GM21526 (cell line): ENCODE results near the gene SLC31A2.
"Not testable (repeated sequence)": the region's sequence is repeated elsewhere in the genome, so short reads cannot be mapped to it uniquely, and the experiment has no call there.

Experiments used
- ATAC-seq: cut with Tn5 transposase; IDR thresholded peaks from one replicate; pipeline ENCODE4 v1.9.1; 2021; ENCODE audit warnings: moderate library complexity; ENCODE audit not compliant: unreplicated experiment, low FRiP score

The SLC31A2 gene, protein sequence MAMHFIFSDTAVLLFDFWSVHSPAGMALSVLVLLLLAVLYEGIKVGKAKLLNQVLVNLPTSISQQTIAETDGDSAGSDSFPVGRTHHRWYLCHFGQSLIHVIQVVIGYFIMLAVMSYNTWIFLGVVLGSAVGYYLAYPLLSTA

DNA sequence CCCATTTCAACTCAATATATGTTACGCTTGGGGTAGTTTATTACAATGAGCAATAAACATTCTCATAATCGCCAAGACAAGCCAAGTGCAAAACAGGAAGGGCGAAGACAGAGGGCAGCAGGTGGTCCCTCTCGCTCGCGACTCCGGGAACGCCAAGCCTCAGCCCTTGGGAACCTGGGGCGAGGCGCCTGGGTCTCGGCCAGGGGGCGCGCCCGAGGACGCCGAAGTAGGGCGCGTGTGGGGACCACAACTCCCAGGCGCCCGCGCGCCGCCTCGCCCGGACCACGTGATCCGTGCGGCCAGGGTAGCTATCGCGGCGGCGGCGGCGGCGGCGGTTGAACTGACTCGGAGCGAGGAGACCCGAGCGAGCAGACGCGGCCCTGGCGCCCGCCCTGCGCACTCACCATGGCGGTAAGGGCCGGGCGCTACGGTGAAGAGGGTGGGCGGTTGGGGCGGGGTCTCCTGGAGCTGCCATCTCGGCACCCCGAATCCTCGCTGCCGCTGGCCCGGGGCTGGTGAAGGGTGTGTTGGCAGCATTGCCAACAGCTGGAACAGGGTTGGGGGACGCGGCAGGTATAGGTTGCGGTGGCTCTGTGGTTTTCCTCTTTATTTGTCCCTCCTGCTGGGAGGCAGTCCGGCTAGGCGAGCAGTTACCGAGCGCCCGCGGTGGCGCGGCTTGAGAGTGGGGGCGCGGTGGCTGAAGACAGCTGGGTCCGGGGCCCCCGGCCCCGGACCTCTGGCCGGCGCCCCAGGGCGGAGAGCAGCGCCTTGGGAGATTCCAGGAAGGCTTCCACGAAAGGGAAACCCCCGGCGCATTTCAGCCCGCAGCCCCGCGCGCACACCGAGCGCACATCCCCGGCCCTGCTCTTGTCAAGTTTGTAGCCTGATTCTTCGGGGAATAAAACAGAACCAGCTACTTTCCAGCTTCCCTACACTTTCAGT, at the start of gene SLC31A2:
Gene SLC31A2 (plus strand): TSS at position 338 of the 942 bp plus-strand sequence. CDS start 68 bp downstream, at position 406.
- peak; percentile 96 for ATAC-seq

DNA sequence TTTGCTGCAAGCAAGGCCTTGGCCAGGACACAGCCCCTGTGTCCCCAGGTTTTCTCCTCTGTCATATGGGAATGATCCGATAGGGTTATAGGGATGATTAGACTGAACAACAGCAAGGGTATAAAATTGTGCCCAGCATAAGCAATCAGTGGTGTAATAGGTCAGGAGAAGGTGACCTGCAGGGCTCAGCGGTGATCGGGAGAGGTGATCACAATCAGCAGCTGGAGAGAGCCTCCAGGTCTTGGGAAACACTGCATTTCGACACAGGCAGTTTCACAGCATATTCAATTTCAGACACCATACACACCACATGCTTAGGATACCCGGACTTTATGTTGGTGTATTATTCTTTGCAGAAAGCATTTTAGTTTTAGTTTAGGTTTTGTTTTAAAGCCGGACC, 45.5 kb upstream of the SLC31A2 start:
- ATAC-seq = not testable (repeated sequence)

DNA sequence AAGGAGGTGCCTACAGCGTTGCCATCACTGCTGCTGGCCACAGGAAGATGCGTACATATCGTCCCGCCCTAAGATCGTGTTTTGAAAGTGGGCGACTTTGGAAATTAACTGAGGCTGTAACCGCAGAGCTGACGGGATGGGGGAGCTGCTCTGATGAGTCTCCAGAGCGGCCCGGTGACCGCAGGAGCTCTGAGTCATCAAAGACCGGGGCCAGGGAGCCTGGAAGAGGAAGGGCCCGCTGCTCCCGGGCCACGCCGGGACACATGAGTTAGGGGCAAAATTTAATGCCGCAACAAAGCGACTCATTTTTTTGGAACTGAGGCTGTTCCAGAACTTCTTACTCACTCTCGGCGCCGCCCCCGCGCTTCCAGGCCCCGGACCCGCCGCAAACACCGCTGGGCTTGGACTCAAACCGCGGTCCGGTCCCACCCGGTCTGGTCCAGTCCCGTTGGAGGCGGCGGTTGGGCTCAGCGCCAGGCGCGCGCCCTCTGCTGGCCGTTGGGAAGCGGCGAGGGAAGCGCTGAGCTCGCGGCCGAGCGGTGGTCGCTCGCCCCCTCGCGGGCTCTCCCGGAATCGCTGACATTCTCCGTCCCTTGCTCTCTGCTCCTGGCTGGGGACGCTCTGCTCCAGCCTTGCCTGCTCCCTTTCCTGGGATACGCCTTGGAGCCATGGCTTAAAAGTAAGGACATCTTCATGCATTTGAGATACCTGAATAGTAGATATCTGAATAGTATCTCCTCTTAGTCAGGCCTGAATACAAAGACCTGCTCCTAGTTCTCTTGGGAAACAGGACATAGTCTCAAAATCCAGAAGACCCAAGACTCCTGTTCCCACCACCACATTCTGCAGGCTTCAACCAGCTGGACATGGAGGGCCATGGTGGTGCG, 39.5 kb upstream of the SLC31A2 start:
- ATAC-seq = peak; percentile 45

DNA sequence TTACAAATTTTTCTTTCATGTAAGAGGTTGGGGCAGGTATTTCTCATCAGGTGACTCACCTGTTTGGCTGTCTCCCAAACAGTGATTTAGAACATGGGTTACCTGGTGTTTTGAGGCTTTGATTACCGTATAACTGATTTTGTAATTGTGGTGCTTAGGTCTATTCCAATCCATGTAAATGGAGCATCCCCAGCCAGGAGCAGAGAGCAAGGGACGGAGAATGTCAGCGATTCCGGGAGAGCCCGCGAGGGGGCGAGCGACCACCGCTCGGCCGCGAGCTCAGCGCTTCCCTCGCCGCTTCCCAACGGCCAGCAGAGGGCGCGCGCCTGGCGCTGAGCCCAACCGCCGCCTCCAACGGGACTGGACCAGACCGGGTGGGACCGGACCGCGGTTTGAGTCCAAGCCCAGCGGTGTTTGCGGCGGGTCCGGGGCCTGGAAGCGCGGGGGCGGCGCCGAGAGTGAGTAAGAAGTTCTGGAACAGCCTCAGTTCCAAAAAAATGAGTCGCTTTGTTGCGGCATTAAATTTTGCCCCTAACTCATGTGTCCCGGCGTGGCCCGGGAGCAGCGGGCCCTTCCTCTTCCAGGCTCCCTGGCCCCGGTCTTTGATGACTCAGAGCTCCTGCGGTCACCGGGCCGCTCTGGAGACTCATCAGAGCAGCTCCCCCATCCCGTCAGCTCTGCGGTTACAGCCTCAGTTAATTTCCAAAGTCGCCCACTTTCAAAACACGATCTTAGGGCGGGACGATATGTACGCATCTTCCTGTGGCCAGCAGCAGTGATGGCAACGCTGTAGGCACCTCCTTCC, 37.9 kb upstream of the SLC31A2 start:
- peak; percentile 54 for ATAC-seq

DNA sequence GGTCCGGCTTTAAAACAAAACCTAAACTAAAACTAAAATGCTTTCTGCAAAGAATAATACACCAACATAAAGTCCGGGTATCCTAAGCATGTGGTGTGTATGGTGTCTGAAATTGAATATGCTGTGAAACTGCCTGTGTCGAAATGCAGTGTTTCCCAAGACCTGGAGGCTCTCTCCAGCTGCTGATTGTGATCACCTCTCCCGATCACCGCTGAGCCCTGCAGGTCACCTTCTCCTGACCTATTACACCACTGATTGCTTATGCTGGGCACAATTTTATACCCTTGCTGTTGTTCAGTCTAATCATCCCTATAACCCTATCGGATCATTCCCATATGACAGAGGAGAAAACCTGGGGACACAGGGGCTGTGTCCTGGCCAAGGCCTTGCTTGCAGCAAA, 32.0 kb upstream of the SLC31A2 start:
- ATAC-seq = not testable (repeated sequence)

DNA sequence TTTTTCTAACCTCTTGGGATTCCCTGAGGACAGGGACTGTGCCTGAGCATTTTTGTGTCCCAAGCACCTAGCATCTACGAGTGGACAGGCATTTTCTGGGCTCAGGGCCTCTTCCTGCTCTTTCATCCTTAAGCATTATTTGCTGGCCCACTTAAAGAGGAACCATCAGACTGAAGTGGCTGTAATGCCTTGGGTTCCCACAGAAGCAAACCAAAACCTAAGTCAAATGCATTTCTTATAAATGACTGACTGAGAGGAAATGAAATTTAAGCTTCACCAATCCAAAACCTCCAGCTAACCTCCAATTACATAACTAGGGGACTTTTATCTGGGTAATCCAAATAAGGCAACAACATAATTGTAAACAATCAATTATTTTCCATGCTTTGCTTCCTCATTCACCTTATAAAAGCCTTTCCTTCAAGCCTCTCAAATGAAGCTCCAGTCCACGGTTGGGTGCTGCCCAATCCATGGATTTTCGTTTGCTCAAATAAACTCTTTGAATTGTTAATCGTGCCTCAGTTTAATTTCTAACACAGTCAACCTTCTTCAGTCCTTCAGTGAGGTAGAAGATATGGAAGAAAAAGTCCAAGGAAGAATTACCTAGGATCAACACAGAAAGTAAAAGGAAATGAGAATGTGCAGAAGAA, 25.3 kb upstream of the SLC31A2 start:
- no peak for ATAC-seq

DNA sequence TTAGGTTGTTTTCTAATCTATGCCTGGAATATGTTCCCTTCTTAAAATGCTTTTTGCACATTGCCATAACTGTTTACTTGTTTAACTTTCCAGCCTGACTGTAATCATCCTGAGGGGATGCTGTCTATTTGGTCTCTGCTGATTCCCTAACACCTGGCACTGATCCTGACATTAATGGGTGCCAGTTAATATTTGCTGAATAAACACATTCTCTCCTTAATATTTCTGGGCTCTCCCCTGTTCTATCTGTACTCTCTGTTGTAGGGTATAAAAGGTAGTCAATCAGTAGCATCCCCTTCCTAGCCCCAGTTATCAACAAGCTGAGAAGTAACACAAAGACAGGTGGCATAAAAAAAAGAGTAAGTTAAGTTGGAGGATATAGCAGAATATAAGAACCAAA, 21.3 kb upstream of the SLC31A2 start:
- no peak for ATAC-seq

DNA sequence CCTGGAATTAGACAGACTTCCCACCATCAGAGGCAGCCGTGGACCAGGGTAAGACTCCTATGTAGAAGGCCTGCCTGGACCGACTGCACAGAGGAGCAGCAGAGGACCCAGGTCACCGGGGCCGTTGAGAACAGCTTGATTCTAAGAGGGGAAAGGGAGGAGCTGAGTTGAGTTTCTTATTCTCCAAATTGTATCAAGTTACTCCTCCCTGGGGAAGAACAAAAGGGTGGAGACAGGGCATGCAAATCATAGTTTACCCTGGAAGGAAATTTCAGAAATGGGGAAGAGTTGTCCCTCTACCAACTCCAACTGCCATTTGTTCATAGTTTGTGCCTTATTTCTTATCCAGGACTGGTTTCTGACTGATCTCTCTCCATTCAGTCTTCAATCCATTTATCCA, 20.9 kb upstream of the SLC31A2 start:
- ATAC-seq = no peak

DNA sequence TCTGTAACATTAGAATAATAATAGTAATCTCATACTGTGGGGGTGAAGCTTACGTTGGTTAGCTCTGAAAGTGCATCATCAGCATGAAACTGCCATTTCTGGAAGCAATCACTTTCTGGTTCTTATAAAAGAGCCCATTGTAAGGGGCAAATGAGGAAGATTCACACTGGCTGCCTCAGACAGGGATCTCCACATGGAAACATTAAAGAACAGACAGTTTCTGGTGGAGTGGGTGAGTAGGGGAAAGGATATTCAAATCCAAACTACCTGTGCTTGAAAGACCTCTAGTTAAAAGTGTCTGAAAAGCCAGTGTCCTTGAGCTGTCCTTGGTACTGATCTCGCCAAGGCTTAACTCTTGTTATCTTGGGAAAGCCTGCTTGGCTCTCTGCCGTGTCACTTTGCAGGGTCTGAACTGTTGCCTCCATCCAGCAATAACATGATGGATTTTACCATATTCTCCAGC, 19.1 kb upstream of the SLC31A2 start:
- ATAC-seq = no peak

DNA sequence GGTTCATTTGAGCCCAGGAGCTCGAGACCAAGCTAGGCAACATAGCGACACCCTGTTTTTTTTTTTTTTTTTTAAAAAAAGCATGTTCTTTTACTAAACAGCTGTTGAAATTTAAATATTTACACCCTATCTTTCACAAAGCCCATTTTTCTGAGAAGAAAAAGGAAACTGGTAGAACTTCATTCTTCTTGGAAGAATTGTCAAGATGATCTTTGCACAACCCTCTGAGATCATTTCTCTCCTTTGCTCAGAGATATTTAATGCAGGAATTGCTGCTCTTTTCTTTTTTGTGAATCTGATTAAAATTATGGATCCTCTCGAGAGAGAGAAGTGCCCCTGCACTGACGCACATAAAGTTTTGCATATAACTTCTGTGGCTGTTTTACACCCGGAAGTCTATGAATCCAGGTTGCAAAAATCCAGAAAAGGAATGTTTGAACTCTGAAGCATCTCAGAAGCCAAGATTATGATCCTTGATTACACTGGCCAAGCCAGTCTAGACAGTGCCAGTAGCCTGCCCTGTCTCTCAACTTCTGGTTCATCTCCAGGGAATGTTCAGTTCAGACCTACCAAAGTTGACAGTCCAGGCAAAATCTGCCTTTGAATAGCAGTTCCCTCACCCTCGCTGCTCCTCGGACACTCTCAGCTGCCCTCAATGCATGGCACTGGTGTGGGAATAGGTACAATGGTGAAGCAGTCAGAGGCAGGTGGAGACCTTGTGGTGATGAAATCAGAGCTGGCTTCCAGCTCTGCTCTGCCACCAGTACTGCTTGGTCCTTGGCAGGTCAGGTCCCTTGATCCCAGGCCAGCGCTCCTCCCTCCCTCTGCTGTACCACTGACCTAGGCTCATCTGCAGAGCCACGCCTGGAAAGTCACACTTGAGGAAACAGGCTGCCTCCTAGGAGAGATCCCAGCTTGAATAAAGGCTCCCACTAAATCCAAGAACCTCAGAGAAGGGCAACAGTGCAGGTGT, 13.3 kb upstream of the SLC31A2 start:
- ATAC-seq = no peak

DNA sequence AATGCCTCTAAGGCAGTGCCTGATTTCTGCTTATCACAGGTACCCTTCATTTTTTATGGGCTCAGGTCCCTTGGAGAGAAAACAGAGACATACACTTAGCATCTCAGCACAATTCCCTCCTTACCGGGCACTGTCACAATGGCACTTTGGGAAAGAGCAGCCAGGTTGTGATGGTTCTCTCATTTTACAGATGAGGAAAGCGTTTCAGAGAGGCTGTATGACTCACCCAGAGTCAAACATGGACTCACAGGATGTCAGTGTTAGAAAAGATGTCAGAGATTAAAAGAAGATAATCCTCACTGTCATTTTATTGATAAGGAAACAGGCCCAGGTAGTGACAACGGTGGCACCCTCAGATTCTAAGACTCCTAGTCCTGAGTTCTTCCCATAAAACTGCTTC, 12.0 kb upstream of the SLC31A2 start:
- no peak for ATAC-seq

DNA sequence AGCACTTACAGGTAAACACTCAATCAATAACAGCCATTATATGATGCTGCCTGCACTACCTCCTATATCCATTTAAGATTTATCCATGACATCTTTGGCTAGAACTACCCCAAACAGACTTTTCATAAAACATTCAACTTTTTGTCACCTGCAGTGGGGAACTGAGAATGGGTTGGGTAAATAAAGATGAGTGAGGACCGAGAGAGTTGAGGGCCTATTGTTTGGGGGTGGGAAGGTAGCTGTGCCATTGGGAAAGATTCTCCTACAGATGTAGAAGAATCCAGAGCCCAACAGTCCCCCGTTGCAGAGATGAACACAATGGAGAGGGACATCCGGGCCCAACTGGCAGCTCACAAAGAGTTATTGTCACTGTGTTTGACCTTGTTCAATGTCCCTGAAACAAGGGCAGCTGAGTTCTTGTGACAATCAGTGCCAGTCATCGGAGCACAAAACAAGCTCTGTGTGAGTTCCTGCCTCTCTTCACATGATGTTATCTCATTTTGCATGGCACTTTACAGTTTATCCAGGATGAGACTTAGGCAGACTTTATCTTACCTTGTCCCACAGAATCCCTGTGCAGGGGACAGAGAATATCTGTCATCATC, 11.5 kb upstream of the SLC31A2 start:
- ATAC-seq = no peak

DNA sequence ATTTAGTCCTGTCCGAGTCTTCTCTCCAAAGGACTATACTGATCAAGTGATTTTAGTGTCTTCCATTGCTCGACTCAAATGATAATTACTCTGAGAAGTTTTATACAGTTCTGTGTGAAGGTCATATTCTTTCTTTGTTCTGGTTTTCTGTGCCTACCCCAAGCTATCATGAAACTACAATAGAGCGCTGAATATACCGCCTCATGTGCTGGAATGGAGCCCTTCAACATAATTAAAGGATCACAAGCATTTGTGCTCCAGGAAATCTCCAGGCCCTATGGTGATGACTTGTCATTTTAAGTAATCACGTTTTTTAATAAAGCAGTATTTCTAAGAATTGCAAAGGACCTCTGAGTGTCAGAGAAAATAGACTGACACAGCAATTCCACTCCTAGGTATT, 10.9 kb upstream of the SLC31A2 start:
- ATAC-seq = no peak

DNA sequence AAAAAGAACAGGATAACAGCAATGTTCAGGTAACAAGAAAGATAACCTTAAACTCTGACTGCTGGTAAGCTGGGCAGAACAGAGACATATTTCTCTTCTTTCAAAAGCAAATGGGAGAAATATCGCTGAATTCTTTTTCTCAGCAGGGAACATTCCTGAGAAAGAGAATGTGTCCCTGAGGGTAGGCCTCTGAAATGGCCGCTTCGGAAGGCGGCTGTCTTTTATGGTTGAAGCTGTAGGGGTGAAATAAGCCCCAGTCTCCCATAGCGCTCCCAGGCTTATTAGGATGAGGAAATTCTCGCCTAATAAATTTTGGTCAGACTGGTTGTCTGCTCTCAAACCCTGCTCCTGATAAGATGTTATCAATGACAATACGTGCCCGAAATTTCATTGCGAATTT, 9.9 kb upstream of the SLC31A2 start:
- ATAC-seq = not testable (repeated sequence)

DNA sequence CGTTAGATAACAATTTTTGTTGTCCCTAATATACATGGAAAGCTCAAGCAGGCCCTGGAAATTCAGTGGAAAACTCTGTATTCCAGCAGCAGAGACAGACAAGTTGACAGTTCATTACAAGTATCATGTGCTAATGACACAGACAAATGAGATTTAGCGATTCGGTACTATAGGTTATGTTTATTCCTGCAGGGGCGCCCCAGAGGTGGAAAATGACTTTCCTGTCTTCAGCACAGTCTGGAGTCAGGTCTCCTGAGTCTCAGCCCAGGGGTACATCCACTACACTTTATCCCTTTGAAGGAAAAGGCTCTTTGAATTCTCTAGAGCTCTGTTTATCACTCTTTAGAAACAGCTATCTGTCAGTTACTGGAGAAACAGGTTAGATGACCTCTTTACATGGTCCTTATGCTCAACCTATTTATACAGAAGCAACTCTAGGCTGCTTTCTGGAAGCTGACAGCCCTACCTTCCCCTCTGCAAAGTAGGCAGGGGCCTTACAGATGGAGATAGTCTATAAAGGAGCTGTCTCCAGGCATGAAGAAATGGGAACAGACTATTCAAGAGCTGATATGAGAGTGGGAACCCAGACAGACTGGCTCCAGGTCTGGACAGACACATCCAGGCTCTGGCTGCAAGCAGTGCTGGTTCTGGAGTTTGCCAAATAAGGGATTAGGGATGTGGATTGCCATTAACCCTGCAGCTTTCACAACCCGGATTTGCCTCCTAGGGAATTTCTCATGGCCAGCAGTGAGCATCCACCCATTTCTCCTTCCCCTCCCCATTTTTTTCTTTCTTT, 7.2 kb upstream of the SLC31A2 start:
- ATAC-seq = no peak

DNA sequence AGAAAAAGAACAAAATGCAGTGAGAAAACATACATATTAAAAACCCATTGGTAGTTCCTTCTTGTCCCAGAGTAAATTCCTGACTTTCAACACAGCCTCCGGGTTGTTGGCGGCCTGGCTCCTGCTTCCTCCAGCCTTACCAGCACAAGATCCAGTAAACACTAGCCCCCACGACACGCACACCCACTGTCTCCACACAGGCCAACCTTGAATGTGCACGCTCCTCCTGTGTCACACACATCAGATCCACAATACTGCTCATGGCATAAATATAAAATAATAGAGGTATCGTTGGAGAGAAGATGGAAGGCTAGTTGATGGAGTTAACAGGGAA, 2.5 kb upstream of the SLC31A2 start:
- no peak for ATAC-seq

DNA sequence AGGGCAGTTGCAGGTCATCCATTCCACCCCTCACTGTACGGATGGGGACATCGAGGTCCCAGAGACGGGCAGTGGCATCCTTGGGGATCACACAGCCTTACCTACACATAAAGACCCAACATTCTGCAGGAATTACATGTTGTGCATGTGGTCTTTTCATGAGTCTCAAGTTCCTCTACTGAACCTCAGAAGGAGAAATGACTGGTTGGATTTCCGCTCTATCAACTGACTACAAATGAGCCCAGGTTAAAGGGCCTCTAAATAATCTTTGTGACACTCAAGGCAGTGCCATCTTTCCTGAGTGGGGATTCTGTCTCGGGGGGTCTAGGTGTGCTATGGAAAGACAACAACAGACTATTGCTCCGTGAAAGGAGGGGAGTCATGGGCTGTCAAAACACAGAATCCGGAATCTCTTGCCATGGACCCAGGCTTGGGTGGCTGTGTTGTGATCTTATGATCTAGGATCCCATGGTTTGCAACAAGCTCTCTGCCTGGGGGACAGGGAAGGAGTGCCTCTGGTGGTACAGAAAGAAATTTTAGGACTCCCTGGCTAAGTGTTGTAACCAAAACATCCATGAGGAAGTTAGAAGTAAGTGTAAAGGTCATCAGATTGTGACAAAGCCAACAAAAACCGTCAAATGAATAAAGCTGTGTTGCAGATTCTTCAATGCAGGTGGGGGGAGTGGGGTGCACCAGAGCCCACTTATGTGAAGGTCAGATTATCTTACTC, 1.9 kb upstream of the SLC31A2 start:
- no peak for ATAC-seq
